Measurements from ENCODE around the gene FASTK. TPM values are rescaled to one million over a fixed set of nuclear protein-coding genes. Genes with fewer than 3 reads are reported as not detected.

The FASTK gene
- total RNA-seq, 1 donor from 2014 or later: 68.0 TPM

- no peak for TF ChIP-seq CTCF (IDR thresholded peaks at IDR 0.05; ENCODE audit: unreplicated experiment)
- no peak overlapping the region for H3K27ac Mint-ChIP-seq (ENCODE audit: unreplicated experiment)
- peaks cover 23% of the 10 kb centered on the region for H3K36me3 Mint-ChIP-seq (ENCODE audit: low read depth, unreplicated experiment)
- no peaks in the 10 kb centered on the region for H3K4me1 Mint-ChIP-seq (ENCODE audit: unreplicated experiment)
- H3K27me3 Mint-ChIP-seq (ENCODE audit: unreplicated experiment): peaks cover 4% of the 10 kb centered on the region
- H3K4me3 Mint-ChIP-seq (ENCODE audit: unreplicated experiment): no peak overlapping the region
- DNase-seq (ENCODE audit: low spot score): no peak
- H3K9me3 Mint-ChIP-seq (ENCODE audit: unreplicated experiment): no peaks in the 10 kb centered on the region
Observed at GRCh38 chr7:151069841-151070573, 10.6 kb downstream of the FASTK start.

GRCh38 chr7:151068069-151068773, 12.4 kb downstream of the FASTK start:
- no peak for DNase-seq (ENCODE audit: low spot score)
- Mint-ChIP-seq H3K36me3 (ENCODE audit: low read depth, unreplicated experiment) (peaks cover 21% of the 10 kb centered on the region), H3K27me3 (ENCODE audit: unreplicated experiment) (peaks cover 2% of the 10 kb centered on the region), H3K9me3 (ENCODE audit: unreplicated experiment) (no peaks in the 10 kb centered on the region), H3K27ac (ENCODE audit: unreplicated experiment) (no peak overlapping the region), H3K4me3 (ENCODE audit: unreplicated experiment) (peak overlapping the region; percentile 73), H3K4me1 (ENCODE audit: unreplicated experiment) (peaks cover 2% of the 10 kb centered on the region)
- TF ChIP-seq CTCF (IDR thresholded peaks at IDR 0.05; ENCODE audit: unreplicated experiment): no peak

GRCh38 chr7:151066273-151066974, 14.2 kb downstream of the FASTK start:
- TF ChIP-seq CTCF (IDR thresholded peaks at IDR 0.05; ENCODE audit: unreplicated experiment): no peak
- no peaks in the 10 kb centered on the region for H3K9me3 Mint-ChIP-seq (ENCODE audit: unreplicated experiment)
- peaks cover 8% of the 10 kb centered on the region for H3K4me1 Mint-ChIP-seq (ENCODE audit: unreplicated experiment)
- no peak for DNase-seq (ENCODE audit: low spot score)
- no peak overlapping the region for H3K27ac Mint-ChIP-seq (ENCODE audit: unreplicated experiment)
- no peak overlapping the region for H3K4me3 Mint-ChIP-seq (ENCODE audit: unreplicated experiment)
- peaks cover 6% of the 10 kb centered on the region for H3K27me3 Mint-ChIP-seq (ENCODE audit: unreplicated experiment)
- peaks cover 21% of the 10 kb centered on the region for H3K36me3 Mint-ChIP-seq (ENCODE audit: low read depth, unreplicated experiment)

- Mint-ChIP-seq H3K36me3 (ENCODE audit: low read depth, unreplicated experiment) (peaks cover 21% of the 10 kb centered on the region), H3K27ac (ENCODE audit: unreplicated experiment) (no peak overlapping the region), H3K27me3 (ENCODE audit: unreplicated experiment) (peaks cover 7% of the 10 kb centered on the region), H3K4me3 (ENCODE audit: unreplicated experiment) (no peak overlapping the region), H3K4me1 (ENCODE audit: unreplicated experiment) (peaks cover 13% of the 10 kb centered on the region), H3K9me3 (ENCODE audit: unreplicated experiment) (no peaks in the 10 kb centered on the region)
- TF ChIP-seq CTCF (IDR thresholded peaks at IDR 0.05; ENCODE audit: unreplicated experiment): no peak
- DNase-seq (ENCODE audit: low spot score): no peak
Observed at GRCh38 chr7:151065516-151065915, 15.1 kb downstream of the FASTK start.
